SK-N-SH treated with all-trans-retinoic acid at 6 μM for 48 hours (cell line): ENCODE data around the gene CIITA.

Source experiments
- ATAC-seq: fragments of 200-7000 bp; cut with Tn5 transposase; 3 replicates; pipeline ENCODE4 v1.9.1; 2020; ENCODE audit warnings: mild to moderate bottlenecking, moderate library complexity
- ARNTL ChIP-seq: fragments of 450-650 bp; formaldehyde crosslinking; IDR thresholded peaks from 2 replicates; pipeline ENCODE4 v1.5.0; 2020; ENCODE audit warnings: low read depth, mild to moderate bottlenecking, moderate library complexity, borderline replicate concordance
- BACH2 ChIP-seq: fragments of 250-450 bp; sonication (Bioruptor Pico); IDR thresholded peaks from 2 replicates; pipeline ENCODE4 v1.9.0; 2021; ENCODE audit warnings: mild to moderate bottlenecking, borderline replicate concordance
- CREB5 ChIP-seq: fragments of 250-450 bp; sonication (Bioruptor Pico); IDR thresholded peaks from 2 replicates; pipeline ENCODE4 v1.5.1; 2020; ENCODE audit warnings: low read depth, mild to moderate bottlenecking, moderate library complexity
- CSRNP3 ChIP-seq: fragments of 250-450 bp; sonication (Bioruptor Pico); IDR thresholded peaks from 2 replicates; pipeline ENCODE4 v1.5.1; 2021; ENCODE audit warnings: mild to moderate bottlenecking, moderate library complexity
- ESRRG ChIP-seq: fragments of 250-450 bp; sonication (Bioruptor Pico); IDR thresholded peaks from 2 replicates; pipeline ENCODE4 v1.6.1; 2021; ENCODE audit warnings: mild to moderate bottlenecking
- GLIS3 ChIP-seq: fragments of 250-450 bp; sonication (Bioruptor Pico); IDR thresholded peaks from 2 replicates; pipeline ENCODE4 v1.5.0; 2020; ENCODE audit warnings: mild to moderate bottlenecking, moderate library complexity
- PATZ1 ChIP-seq: fragments of 250-450 bp; sonication (Bioruptor Pico); IDR thresholded peaks from 2 replicates; pipeline ENCODE4 v1.8.0; 2020; ENCODE audit warnings: mild to moderate bottlenecking, moderate library complexity, borderline replicate concordance
- PPARA ChIP-seq: fragments of 250-450 bp; sonication (Bioruptor Pico); IDR thresholded peaks from 2 replicates; pipeline ENCODE4 v1.5.0; 2020; ENCODE audit warnings: mild to moderate bottlenecking, borderline replicate concordance
- TCF4 ChIP-seq: fragments of 250-450 bp; sonication (Bioruptor Pico); IDR thresholded peaks from 2 replicates; pipeline ENCODE4 v1.8.0; 2021; ENCODE audit warnings: mild to moderate bottlenecking, moderate library complexity, borderline replicate concordance
- TOX ChIP-seq: fragments of 250-450 bp; sonication (Bioruptor Pico); IDR thresholded peaks from 2 replicates; pipeline ENCODE4 v1.8.0; 2021; ENCODE audit warnings: mild to moderate bottlenecking, moderate library complexity, borderline replicate concordance
- TSHZ2 ChIP-seq: fragments of 250-450 bp; sonication (Bioruptor Pico); IDR thresholded peaks from 2 replicates; pipeline ENCODE4 v1.5.0; 2020; ENCODE audit warnings: mild to moderate bottlenecking, moderate library complexity
- ZC3H10 ChIP-seq: fragments of 250-450 bp; sonication (Bioruptor Pico); IDR thresholded peaks from 2 replicates; pipeline ENCODE4 v1.5.1; 2021; ENCODE audit warnings: mild to moderate bottlenecking, moderate library complexity
- ZFP30 ChIP-seq: fragments of 450-650 bp; formaldehyde crosslinking; IDR thresholded peaks from 2 replicates; pipeline ENCODE4 v1.5.0; 2022; ENCODE audit warnings: mild to moderate bottlenecking, moderate library complexity
- ZNF70 ChIP-seq: fragments of 450-650 bp; formaldehyde crosslinking; IDR thresholded peaks from 2 replicates; pipeline ENCODE4 v1.5.0; 2020; ENCODE audit warnings: mild to moderate bottlenecking, moderate library complexity
- ZNF8 ChIP-seq: fragments of 450-650 bp; formaldehyde crosslinking; IDR thresholded peaks from 2 replicates; pipeline ENCODE4 v1.5.0; 2020; ENCODE audit warnings: mild to moderate bottlenecking, moderate library complexity

The CIITA gene

GRCh38 chr16:10834130-10834529 is 42.9 kb upstream of the CIITA start (continued):
- TF ChIP-seq TSHZ2 (CRISPR knock-in tag) (no peak), ZFP30 (CRISPR knock-in tag) (no peak), PATZ1 (CRISPR knock-in tag) (no peak), PPARA (CRISPR knock-in tag) (no peak), ZC3H10 (CRISPR knock-in tag) (no peak), ESRRG (CRISPR knock-in tag) (no peak)

- ATAC-seq = no peak
- TF ChIP-seq TCF4 (CRISPR knock-in tag) (no peak), ZNF8 (no peak), TSHZ2 (CRISPR knock-in tag) (no peak), ZFP30 (CRISPR knock-in tag) (no peak), GLIS3 (CRISPR knock-in tag) (no peak), CSRNP3 (no peak), ESRRG (CRISPR knock-in tag) (no peak), TOX (CRISPR knock-in tag) (no peak), BACH2 (CRISPR knock-in tag) (no peak), ZC3H10 (CRISPR knock-in tag) (no peak), CREB5 (CRISPR knock-in tag) (no peak), ZNF70 (no peak), PPARA (CRISPR knock-in tag) (no peak), ARNTL (CRISPR knock-in tag) (no peak)
Measured at GRCh38 chr16:10834766-10835165, 42.2 kb upstream of the CIITA start.

- ATAC-seq = no peak
- TF ChIP-seq CSRNP3 = no peak
- no peak for TF ChIP-seq PPARA (CRISPR knock-in tag)
Measured at GRCh38 chr16:10835281-10835931, 41.6 kb upstream of the CIITA start.
